GM21528 (cell line): ENCODE data around the gene LAMTOR2.
A peak's percentile ranks its signal among the peaks of the same experiment; 100 is the strongest.
"Not testable (repeated sequence)": the region's sequence is repeated elsewhere in the genome, so short reads cannot be mapped to it uniquely, and the experiment has no call there.

ENCODE experiments used
- ATAC-seq: cut with Tn5 transposase; IDR thresholded peaks from one replicate; pipeline ENCODE4 v1.9.1; 2021; ENCODE audit warnings: mild to moderate bottlenecking, moderate library complexity; ENCODE audit not compliant: unreplicated experiment, low FRiP score

LAMTOR2 gene

DNA sequence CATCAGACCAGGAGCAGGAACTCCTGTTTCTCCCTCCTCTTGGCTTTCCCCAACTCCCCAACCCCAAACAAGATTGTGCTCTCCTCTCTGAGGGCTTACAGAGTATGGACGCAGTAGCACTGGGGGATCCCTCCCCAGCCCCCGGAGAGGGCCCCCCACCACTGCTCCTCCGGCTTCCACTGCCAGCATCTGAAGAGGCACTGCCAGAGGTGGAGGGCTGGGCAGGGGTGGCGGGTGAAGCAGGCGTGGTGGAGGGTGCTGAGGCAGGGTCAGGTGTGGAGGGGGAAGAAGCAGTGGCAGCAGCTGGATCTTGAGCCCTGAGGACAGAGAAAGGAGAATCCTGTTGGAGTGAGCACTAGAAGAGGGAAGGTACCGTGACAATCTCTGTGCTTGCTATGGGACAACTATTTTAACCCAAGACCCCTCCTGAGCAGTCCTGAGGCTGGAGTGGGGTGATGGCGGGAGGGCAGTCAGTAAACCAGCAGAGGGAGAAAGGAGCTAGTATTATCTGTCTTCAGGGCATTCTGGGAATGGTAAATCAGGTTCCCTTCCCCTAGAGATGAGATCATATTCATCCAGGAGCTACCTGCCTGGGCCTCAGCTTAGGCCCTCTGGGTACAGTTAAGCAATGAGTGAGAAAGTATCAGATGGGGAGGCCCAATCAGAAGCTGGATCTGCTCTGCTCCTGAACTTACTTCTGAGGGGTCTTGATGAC, 3.4 kb upstream of the LAMTOR2 start:
- ATAC-seq, result no peak

- ATAC-seq, result no peak
Observed at GRCh38 chr1:156052862-156053767, 1.5 kb upstream of the LAMTOR2 start.

DNA sequence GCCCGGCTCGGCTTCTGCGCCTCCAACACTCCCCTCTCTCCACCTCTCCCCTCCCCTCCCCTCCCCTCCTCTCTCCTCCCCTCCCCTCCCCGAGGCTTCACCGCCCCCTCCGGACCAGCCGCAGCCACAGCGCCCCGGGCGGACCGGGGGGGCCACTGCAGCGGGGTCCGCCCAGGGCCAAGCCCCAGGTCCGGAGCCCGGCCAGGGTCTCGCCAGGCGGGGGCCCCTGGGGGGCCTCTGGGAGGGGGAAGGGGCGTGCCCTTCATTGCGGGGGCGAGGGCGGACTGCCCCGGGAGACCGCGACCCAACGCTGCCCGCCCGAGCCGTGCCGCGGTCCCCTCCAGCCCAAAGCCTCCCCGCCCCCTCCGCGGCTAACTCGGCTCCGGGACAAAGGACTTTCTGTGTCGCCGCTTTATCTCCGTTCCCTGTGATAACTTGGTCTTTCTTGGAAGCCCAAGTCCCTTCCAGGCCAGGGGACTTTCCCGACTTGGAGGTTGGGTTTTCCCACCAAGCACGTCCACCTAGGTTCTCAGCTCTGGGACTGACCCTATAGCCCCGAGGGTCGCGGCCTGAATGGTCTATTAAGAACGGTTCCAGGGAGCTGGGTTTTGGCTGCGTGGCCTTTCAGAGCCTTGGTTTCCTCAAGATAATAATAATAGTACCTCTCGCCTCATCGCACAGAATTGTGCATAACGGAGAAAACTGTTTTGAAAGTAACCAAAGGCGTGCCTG, 648 bp upstream of the LAMTOR2 start, which contains the start of gene UBQLN4:
Gene UBQLN4 (minus strand): TSS at position 31 of the 732 bp plus-strand sequence. CDS start 97 bp downstream, outside the sequence.
- peak; percentile 46 for ATAC-seq

DNA sequence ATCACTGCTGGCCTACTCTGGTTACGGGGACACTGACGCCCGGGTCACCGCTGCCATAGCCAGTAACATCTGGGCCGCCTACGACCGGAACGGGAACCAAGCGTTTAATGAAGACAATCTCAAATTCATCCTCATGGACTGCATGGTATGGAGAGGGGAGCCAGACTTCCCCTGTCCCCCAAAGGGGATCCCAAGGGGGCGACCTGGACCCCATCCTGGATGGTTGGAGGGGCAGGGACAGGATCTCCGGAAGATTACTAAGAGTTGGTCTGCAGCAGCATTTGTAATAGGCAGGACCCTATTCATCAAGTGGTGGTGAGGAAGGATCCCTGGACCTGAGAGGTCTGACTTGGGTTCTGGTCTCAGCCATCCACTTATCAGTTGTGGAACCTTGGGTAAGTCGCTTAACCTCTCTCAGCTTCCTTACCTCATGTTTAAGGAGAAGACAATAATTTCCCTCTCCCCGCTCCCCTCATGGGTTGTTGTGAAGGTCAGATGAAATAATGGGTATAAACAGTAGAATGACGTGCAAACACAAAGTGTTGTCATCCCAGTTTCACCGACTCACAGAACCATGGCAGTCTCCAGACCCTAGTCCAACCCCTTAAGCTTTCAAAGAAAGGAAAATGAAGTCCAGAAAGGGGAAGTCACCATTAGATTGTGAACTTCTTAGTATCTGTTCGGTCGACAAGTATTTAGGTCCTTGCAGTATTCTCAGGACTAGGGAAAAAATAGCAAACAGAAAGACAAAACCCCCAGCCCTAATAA, 883 bp downstream of the LAMTOR2 start:
- ATAC-seq, result no peak

DNA sequence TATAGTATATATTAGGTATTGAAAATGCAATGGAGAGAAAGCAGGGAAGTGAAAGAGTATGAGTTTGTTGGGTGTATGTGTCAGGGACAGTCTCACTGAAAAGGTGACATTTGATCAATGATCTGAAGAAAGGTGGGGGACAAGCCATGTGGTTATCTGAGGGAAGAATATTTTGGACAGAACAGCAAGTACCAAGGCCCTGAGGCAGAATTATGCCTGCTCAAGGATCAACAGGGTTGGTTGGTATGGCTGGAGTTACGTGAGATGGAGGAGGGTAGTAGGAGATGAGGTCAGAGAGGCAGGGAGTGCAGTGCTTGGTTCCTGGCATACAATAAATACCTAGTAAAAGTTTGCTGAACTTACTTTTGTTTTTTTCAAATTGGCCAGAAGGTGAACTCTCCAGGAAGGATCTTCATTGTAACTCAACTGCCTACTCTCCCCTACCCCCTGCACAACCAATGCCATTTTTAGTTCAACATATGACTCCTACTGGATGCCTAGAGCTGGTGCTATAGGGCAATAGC, 1.8 kb downstream of the LAMTOR2 start:
- ATAC-seq, result no peak

GRCh38 chr1:156060937-156061636, 6.5 kb downstream of the LAMTOR2 start, which contains the start of gene RAB25:
Gene RAB25, plus strand, starts transcription at chr1:156061160. Its CDS starts 241 bp downstream, at chr1:156061401.
- ATAC-seq, result no peak

DNA sequence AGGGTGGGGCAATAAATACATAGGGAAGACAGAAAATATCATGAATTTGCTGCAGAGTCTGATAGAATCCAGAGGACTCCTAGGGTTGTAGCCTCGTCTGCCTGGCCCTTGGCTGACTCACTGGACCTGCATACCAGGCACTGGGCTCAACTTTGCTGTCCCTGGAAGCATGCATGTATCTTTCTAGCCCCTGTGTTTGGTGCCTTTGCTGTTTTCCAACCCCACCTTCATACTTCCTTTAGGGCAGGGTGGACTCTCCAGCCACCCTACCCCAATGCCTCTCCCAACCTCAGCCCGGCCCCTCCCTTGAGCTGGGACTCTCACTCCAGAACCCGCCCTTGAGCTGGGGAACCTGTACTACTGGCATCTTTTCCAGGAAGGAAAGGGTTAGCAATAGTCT, 7.6 kb downstream of the LAMTOR2 start:
- no peak for ATAC-seq

- ATAC-seq, result no peak
Observed at GRCh38 chr1:156063997-156064285, 9.4 kb downstream of the LAMTOR2 start.

- ATAC-seq, result no peak
Observed at GRCh38 chr1:156064615-156065014, 10.0 kb downstream of the LAMTOR2 start.

- ATAC-seq, result no peak
Observed at GRCh38 chr1:156065212-156065611, 10.6 kb downstream of the LAMTOR2 start.

- ATAC-seq, result no peak
Observed at GRCh38 chr1:156065871-156066270, 11.3 kb downstream of the LAMTOR2 start.

- ATAC-seq, result no peak
Observed at GRCh38 chr1:156067262-156067661, 12.7 kb downstream of the LAMTOR2 start.

DNA sequence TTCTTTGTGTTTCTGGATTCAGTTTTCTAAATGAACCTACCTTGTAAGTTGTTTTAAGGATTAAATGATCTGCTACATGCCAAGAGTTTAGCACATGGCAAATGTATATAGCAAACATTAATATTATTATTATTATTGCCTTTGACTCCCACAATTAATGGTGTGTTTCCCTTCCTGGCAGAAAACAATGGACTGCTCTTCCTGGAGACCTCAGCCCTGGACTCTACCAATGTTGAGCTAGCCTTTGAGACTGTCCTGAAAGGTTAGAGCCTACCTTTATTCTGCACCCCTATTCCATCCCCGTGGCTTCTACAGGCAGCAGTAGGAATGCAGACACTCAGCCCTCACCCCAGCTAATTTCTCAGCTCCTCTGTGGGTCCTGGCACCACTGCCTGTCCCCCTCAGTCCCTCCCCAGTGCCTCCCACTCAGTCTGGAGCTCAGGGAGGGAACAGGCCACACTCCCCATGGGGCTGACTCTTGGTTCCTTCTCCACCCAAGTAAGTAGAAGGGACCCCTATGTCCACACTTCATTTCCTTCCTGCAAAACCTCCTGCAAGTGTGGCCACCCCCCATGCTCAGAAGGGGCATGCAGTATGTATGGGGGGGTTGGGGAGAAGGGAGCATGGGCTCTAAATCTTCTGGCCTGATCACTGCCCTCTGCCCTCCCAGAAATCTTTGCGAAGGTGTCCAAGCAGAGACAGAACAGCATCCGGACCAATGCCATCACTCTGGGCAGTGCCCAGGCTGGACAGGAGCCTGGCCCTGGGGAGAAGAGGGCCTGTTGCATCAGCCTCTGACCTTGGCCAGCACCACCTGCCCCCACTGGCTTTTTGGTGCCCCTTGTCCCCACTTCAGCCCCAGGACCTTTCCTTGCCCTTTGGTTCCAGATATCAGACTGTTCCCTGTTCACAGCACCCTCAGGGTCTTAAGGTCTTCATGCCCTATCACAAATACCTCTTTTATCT, 15.2 kb downstream of the LAMTOR2 start:
- no peak for ATAC-seq

DNA sequence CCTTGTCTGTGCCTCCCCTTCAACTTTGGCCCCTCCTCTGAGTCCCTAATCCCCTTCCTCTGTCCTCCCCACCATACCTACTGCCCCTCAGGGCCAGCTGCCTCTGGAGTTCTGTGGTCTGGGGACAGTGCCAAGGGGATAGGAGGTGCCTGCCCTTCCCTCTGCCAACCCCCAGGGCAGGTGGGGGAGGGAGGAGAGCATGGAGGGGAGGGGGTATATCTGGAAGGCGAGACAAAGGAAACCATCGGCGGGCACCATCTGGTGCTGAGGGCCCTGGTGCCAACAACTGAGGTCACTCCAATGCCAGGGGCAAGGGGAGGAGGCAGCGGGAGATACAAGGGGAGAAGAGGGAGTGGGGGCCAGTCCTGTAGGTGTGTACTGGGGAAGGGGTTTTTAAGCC, 16.0 kb downstream of the LAMTOR2 start:
- ATAC-seq, result no peak

DNA sequence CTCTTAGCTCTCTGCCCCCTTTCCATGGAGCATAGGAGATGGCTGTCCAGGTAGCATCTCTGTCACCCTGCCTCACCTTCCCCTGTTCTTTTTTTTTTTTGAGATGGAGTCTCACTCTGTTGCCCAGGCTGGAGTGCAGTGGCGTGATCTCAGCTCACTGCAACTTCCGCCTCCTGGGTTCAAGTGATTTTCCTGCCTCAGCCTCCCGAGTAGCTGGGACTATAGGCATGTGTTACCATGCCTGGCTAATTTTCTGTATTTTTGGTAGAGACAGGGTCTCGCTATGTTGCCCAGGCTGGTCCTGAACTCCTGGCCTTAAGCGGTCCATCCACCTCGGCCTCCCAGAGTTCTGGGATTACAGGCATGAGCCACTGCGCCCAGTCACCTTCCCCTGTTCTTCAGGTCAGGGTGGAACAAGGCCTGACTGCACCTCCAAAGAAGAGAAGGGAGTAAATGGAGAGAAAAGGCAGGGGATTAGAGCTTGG, 16.8 kb downstream of the LAMTOR2 start:
- ATAC-seq, result not testable (repeated sequence)

DNA sequence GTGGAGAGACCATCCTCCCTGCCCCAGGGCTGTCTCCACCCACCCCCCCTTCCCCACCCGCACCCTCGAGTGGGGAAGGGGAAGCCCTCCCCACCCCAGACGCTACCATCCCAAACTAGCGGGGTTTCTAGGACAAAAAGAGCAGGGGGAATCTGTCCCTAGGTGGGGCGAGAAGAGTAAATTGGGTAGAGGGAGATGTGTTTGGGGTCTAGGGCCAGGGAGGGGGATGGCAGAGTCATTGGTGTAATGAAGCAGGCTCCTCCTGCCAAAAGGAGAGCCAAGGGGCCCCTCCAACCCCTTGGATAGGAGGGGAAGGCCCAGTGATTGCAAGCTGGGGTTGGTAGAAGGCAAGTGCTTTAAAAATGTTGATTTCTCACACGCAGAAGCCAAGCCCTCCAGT, 17.7 kb downstream of the LAMTOR2 start:
- no peak for ATAC-seq

- no peak for ATAC-seq
Observed at GRCh38 chr1:156073110-156073687, 18.6 kb downstream of the LAMTOR2 start.

GRCh38 chr1:156073740-156074139, 19.2 kb downstream of the LAMTOR2 start:
- ATAC-seq, result no peak
